ENCODE data around the gene TNFSF4.

GRCh38 chr1:173204693-173205092 lies 2.4 kb downstream of the TNFSF4 start:
- TF ChIP-seq POLR2A (IDR thresholded peaks at IDR 0.05; ENCODE audit: extremely low read depth, insufficient read length) (no peak), CTCF (IDR thresholded peaks at IDR 0.05; ENCODE audit: low read depth, low read length) (no peak), MAX (IDR thresholded peaks at IDR 0.05; ENCODE audit: low read depth, low read length) (no peak), MYC (IDR thresholded peaks at IDR 0.05; ENCODE audit: low read depth, low read length) (no peak)
